Peyer's patch (tissue), 4 donors: Measurements from ENCODE around the gene PTBP1.

Experiments used
- POLR2A ChIP-seq, 2 donors: fragments of 450-650 bp; IDR thresholded peaks; one replicate each; pipeline ENCODE4 v1.5.1; 2017; ENCODE audit warnings: antibody characterized with exemption in 2 of 2, mild to moderate bottlenecking in 2 of 2, moderate library complexity in 2 of 2
- TF ChIP-seq, protein P1 (sequence below), 6 experiments: fragments of 450-650 bp in 4 of 6; fragments of 200-600 bp in 2 of 6; sonication (generic) in 1 of 6; IDR thresholded peaks; one replicate each; pipeline ENCODE4 v1.5.1; 2017 to 2019; ENCODE audit warnings: antibody characterized with exemption in 6 of 6, mild to moderate bottlenecking in 3 of 6, moderate library complexity in 1 of 6

GRCh38 chr19:782878-783668 lies 14.2 kb upstream of the PTBP1 start:
- TF ChIP-seq, protein P1, sequence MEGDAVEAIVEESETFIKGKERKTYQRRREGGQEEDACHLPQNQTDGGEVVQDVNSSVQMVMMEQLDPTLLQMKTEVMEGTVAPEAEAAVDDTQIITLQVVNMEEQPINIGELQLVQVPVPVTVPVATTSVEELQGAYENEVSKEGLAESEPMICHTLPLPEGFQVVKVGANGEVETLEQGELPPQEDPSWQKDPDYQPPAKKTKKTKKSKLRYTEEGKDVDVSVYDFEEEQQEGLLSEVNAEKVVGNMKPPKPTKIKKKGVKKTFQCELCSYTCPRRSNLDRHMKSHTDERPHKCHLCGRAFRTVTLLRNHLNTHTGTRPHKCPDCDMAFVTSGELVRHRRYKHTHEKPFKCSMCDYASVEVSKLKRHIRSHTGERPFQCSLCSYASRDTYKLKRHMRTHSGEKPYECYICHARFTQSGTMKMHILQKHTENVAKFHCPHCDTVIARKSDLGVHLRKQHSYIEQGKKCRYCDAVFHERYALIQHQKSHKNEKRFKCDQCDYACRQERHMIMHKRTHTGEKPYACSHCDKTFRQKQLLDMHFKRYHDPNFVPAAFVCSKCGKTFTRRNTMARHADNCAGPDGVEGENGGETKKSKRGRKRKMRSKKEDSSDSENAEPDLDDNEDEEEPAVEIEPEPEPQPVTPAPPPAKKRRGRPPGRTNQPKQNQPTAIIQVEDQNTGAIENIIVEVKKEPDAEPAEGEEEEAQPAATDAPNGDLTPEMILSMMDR (IDR thresholded peaks at IDR 0.05) = no peak
- TF ChIP-seq POLR2A (IDR thresholded peaks at IDR 0.05) = no peak
